Activated T-cell treated with anti-CD3 and anti-CD28 coated beads for 48 hours (primary cell): ENCODE results near the gene IGSF5.
"Not testable (repeated sequence)": the region's sequence is repeated elsewhere in the genome, so short reads cannot be mapped to it uniquely, and the experiment has no call there.

ENCODE experiments used
- DNase-seq: peaks from one replicate; pipeline ENCODE4 v3.0.0-alpha.2; 2020; ENCODE audit warnings: low read depth

The IGSF5 gene

DNA sequence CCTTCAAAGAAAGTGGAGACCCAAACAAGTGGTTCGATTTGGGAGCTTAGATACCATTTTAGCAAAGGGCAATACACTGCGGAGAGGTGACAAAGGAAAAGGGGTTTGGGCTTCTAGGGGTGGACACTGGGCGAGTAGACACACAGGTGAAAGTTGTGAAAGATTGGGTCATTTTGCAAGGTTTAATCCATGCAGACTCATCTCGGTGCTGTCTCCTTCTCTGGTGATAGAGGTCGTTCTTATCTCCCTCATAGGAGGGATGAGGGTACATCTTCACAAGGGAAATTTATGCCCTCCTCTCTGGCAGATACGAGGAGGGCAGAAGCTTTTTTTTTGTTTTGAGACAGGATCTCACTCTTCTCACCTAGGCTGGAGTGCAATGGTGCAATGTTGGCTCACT lies 6.4 kb upstream of the IGSF5 start:
- DNase-seq = no peak

DNA sequence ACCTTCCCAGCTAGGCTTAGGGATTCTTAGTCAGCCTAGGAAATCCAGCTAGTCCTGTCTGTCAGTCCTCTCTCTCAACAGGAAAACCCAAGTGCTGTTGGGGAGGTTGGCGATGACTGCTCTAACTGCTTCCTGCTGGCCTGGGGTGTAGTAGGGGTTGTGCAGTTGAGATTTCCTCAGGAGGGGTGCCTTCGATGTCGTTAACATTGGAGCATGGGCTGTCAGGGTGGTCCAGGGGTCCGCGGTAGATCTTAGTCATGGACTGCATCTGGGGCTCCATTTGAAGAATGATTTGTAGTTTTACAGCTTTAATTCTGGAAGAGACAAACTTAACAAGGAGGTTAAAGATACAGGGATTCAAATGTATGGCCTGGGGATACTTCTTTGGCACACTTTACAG lies 5.5 kb upstream of the IGSF5 start:
- not testable (repeated sequence) for DNase-seq

DNA sequence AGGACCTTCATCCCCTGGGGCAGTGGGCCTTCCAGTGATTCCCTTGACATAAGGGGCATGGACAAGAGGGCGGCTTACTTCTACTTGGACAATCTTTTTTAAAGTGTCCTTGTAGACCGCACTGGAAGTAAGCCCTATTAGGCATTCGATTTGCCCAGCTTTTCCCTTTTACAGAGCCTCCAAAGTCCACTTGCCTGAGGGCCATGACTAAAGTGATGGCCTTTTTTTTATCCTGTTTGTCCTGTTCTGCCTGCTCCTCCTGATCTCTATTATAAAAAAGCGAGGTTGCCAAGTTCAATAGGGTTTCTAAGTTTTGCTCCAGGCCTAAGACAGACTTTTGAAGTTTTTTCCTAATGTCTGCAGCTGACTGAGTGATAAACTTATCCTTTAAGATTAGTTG lies 2.4 kb upstream of the IGSF5 start:
- not testable (repeated sequence) for DNase-seq

DNA sequence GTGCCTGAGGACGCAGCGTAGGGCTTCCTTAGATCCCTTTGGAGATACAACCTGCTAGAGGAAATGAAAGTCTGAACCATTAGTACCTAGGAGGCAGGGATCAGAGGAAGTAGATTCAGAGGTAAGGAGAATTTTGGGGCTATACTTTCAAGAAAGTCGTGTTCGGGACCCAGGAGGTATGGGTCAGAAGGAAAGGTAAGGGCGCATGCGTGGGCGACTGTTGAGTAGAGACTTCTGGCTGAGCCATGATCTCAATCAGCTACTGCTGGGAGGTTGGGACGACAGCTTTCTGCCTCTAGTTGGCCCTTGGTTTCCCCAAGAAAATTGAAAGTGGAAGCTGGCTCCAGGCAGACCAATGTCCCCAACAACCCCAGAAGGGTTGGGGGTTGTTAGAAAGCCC lies 349 bp downstream of the IGSF5 start:
- DNase-seq = not testable (repeated sequence)

DNA sequence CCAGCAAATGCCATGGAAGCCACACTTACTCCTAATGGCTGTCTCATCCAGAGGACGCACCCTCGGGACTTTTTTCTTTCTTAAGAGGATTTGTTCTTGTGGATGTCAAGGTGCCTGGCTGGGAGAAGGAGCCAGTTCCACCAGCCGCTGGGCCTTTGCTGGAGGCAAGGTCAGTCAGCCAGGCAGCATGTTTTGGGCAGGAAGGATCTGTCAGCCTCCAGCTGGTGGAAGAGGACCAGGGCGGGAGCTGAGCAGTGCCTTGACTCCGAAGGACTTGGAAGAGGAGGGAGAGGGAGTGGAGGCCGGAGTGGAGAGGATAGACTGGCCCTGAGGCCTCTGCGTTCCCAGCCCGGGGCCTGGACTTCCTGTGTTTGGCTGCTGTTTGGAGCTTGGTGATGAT lies 5.7 kb downstream of the IGSF5 start:
- no peak for DNase-seq

DNA sequence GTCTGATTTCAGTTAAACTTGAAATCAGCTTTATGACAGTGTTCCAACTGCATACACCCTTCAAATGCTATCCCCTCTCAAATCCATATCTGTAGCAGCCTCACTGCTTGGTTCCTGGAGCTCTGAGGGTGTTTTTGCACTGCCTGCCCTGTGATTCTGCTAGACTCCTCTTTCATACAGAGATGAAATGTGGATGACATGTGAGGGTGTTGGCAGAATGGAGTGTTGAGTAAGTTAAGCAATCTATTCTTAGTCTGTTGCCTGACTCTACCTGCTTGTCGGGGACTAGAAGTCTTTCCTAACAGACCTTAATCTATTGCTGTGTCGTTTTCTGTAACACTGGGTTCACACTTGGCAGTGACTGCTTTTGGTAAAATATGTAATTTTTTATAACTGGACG lies 9.8 kb downstream of the IGSF5 start:
- no peak for DNase-seq

DNA sequence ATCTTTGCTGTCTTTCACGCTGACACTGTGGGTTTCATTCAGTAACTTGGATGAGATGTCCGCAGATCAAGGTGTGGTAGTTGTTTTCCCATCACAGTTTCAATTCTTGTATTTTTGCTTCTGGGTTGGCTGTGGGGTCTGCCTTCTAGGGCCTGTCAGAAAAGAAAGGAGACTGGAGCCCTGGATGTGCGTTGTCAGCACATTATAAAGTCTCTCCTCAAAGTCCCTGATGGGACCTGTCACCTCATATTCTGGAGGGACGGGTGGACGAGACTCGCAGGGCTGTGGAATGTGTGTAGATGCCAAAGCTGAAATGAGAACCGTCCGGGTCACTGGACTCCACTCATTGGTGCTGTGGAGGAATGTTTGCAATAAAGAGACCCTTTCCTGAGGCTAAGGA lies 11.3 kb downstream of the IGSF5 start:
- no peak for DNase-seq

DNA sequence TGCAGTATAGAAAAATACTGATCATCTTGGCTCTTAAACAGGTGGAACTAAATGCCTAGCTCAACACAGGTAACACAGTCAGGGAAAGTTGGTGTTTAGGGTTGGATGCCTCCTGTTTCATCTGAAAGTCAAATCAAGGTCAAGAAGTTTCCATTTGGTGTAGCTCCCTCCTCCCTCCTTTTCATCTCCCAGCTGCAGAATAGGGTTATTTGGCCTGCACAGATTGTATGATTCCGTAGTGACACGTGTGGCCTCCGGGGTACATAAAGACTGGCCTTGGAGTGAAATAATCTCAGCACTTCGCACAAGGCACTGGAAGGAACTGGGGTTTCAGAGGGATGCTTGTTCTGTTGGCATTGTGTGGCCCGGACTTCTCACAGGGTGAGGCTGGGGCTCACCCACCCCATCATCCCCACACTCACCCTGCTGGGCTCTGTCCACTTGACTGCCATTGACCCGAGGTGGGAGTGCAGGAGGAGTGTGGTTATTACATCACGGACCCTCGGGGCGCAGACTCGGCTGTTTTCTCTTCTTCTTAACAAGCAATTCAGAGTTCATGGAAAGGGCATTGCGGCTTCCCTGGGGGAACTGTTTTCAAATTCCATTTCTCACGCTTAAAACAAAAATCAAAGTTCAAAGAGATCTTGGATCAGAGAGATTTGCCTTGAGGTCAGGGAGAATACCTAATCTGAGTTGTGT lies 18.4 kb downstream of the IGSF5 start:
- DNase-seq = no peak

DNA sequence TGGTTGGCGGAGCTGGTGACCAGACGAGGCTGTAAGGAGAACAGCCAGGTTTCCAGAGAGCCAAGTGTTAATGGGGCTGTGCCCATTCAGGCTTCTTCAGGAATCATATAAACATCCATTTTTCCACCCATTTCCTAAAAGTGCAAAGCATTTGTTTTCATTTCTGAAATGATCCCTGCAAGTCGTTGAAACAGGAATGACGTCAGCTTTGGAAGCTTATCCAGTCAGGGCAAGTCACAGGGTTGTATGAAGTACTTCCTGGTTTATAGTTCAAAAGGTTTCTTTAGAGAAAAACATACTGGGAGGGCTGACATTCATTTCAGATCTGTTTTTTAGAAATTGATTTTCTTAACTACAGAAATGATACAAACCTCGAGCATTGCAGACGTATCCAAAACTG lies 29.2 kb downstream of the IGSF5 start:
- DNase-seq = no peak

DNA sequence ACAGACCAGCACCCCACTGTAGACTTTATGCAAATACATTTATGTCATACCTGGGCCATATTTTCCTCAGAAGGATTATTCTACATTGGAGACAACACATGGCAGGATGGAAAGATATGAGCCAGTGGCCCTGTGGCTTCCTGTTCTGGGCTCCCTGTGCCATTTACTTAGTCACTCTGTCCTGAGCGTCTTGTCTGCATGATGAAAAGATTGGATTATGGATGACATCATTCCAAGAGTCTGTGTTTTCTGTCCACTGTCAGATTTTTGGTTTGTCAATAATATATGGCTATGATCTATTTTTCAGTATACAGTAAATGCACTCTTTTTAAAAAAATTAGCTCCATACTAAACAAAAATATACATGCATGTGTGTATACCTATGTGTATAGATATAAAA lies 30.8 kb downstream of the IGSF5 start:
- DNase-seq = no peak

DNA sequence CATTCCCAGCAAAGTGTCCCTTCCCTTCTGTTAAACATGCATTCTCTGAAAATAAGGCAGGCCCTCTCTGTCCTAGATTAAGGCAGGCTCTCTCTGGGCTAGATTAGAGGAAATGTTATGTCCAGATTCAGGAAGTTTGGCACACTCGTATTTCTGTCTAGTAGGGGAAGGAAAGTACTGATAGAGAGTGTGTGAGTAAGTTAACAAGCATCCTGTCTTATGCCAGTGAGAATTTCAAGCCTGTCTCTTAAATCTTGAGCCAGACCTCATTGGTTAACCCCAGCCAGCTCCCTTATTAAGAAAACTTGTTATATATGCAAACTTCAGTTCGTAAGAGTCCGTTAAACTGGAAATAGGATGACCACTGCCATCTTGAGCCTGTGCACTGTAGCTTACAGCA lies 31.6 kb downstream of the IGSF5 start:
- DNase-seq = no peak

DNA sequence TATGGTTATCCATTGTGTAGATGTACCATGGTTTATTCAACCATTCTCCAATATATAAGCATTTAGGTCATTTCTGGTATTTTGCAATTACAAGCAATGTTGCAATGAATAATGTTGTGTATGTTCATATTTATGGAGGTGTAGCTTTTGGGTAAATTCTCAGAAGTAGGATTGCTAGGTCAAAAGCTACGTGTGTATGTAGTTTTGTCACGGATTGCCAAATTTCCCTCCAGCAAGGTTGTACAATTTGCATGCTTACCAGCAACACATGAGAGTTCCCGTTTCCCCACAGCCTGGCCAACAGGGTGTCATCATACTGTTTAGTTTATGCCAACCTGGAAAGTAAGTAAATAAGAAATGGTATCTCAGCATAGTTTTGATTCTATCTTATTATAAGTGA lies 36.3 kb downstream of the IGSF5 start:
- DNase-seq = no peak

DNA sequence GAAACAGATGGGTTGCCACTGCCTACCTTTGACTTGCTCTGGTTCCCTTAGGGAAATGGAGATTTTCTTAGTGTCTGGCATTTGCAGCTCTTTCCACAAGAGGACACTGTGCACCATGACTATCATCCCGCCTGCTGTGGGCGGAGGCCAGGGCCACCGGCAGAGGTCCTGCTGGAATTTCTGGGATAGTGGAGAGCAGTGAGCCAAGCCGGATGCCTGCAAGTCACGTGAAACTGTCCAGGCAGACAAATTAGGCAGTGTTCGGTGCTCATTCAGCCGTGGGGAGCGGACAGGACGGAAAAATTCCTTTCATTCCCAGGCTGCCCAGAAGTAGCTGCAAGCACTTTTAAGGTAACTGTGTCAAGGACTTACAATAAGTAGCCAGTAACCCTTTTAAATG lies 43.4 kb downstream of the IGSF5 start:
- no peak for DNase-seq

DNA sequence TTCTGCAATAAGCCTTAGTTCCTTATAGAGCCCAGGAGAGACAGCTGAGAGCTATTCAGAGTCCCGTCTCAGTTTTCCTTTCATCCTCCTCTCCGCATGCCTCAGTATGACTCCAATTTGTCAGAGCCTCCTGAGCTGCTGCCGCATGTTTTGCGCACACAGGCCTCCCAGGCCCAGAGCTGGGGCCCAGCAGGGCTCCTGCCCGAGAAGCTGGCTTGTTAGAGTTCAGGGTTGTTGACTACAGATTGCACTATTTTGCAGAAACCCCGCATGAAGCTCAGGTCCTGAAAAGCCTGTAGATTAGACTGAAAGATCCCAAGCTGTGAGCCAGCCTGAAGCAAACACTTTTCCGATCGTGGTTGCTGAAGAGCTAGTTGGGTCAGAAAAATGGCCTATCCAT lies 51.5 kb downstream of the IGSF5 start:
- DNase-seq = no peak

DNA sequence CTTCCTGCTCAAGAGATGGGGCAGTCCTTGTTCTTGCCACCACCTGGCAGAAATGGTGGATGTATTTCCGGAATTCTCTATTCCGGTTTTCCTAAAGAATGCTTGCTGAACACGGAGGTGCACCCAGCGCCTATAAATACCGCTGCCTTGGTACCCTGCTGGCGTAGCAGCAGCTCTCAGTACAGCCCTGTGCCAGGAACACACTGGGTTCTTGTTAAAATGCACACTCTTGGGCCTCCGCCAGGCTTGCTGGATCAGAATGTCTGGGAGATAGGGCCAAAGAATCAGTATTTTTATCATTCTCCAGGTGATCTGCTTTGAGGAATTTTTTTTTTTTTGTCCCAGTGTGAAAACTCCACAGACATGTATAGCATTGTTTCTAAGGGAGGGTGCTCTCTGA lies 54.2 kb downstream of the IGSF5 start:
- DNase-seq = no peak

DNA sequence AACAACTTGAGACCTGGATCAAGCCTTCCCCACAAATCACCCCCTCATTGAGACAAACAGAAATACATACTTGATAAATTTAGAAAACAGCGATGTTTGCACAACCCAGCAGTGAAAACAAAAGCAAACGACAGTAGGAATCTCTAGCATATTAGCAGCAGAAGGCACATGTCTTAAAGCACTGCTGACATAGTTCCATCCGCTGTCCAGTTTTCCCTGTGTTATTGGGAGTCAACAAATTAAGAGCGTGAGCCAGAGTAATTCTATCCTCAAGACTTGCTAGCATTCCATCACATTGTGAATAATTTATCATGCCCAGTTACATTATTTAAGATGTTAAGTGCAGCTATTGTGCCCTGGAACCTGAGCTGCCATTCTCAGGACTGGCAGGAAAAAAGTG lies 55.3 kb downstream of the IGSF5 start:
- no peak for DNase-seq

DNA sequence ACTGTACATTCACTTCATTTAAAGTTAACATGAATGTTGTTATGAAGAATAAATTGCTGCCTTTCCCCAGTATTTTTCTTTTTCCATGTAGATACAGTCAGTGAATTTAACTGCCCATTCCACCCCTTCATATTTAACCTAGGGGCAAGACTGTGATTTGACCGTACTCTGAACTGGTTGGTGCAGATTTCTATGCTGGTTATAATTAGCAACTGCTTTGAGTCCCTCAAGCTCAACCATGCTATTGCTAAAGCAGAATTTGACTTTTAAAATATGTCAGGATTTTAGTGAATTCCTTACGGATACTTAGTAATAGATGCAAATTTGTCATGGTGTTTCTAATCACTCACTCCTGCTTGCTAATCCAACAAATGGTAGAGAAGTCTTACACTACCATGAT lies 57.2 kb downstream of the IGSF5 start:
- DNase-seq = no peak

DNA sequence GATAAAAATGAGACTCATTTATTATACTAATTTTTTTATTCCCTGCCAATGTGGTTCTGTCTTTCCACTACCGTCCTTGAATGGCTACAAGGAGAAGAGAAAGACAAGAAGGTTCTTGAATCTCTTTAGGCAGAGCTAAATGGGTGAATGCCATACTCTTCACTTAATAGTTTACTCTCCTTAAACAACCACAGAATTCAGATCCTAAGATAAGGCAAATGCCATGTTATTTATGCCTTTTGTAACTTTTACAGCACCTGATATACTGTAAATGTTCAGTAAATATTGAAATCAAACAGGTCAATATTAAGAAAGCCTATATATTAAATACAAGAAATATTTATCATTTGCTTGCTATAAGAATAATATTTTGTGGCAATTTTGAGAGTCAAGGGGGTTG lies 58.4 kb downstream of the IGSF5 start:
- no peak for DNase-seq

DNA sequence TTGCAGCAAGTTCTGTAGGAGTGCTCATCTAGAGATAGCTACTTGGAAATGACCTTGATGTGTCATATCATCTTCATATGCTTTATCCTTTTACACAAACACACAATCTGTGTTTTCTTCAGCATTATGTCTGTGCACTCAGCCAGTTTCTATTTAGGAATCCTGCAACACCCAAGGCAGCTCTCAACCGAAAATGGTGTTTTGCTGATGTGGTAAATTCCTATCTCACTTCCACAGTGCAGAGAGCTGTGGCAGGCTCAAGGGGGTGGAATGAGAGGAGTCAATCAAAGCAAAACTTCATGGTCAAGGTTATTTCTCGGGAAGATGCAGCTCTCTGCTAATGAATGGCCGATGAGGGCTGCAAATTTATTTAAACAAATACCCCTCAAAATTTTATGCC lies 59.3 kb downstream of the IGSF5 start:
- DNase-seq = no peak

DNA sequence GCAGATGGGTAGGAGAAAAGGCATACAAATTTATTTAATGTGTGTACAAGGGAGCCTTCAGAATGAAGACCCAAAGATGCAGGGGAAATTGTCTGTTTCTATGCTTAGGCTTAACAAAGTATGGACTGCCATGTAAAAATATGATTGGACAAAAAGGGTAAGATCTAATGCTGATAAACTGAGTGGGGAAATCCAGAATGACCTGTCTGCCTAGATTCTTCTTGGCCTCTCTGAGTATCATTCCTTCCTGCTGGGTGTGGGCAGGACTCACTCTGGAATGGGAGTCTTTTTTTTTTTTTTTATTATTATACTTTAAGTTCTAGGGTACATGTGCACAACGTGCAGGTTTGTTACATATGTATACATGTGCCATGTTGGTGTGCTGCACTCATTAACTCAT lies 61.0 kb downstream of the IGSF5 start:
- no peak for DNase-seq

DNA sequence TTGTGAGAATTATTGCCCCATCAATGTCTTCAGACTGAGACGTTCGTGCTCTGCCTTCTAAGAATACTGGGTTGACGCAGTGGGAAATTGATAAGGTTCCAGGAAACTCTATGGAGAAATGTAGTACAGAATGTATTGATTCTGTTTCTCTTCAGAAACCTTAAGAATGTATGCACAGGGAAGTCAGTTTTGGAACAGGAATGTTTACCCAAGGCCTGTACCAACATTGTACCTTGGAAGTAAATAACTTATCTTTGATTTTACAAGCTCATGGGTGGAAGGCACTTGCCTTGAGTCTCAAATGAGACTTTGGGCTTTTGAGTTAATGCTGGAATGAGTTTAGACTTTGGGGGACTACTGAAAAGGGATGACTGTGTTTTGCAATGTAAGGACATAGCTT lies 62.8 kb downstream of the IGSF5 start:
- no peak for DNase-seq

DNA sequence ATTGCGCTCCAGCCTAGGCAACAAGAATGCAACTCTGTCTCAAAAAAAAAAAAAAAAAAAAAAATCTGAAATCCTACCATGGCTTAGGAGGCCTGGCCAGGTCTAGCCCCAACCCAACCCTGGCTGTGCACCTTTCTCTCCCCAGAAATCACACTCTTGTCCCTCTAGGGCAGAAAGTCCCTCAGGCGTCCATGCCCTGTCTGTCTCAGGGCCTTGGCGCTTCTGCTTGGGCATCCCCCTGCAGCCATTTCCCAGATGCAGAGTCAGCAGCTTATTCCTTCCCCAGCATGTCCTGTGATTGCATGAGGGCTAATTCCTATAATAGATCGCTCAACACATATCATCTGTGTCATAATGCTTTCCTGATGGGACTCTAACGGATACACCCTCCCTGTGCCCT lies 65.0 kb downstream of the IGSF5 start:
- DNase-seq = no peak

DNA sequence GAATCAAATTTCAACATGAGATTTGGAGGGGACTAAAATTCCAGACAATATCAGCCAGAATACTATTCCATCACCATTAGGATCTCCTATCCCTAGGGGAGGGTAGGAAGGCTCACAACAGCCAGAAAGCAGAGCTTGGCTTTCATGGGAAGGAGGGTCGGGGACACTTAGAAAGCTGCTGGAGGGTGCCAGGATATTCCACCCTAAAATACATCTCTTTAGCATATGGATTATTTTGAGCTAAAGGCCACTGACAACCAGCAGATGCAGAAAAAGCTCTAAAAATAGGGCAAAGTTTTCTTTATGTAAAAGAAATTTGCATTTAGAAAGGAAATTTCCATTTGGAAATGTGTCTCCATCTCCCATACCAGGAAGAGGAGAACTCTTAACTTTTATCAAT lies 68.0 kb downstream of the IGSF5 start:
- no peak for DNase-seq

DNA sequence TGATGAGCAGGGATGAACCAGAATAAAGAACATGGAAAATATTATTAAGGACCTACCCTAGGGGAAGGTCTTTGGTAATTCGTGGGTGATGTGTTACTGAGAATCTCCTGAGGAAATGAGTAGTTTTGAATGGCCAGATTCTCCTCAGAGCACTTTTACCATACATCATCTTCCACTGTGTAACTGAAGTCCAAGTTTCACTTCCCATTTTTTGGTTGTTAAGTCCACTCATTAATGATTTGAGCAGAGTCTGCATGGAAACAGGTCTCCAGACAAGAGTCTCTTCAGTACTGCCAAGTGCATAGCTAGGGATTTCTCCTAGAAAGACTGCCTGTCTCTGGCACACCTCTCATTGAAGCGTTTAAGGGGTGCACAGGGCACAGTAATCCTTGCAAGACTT lies 73.6 kb downstream of the IGSF5 start:
- no peak for DNase-seq

DNA sequence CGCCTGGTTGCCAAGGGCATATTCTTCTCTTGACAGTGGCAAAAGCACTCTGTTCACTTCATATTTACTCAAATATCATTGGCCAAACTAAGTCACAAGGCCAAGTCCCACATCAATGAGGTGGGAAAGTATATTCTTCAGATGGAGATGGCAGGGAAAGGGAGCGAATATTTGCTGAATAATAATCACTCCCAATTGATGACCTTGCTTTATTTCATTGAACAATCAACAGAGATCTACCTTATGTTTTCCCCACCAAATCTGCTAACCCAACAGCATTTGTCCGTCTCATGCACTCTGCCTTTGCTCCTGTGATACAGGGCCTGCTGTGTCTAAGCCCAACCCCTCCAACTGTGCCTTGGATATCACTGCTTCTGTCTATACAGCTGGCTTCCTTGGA lies 77.1 kb downstream of the IGSF5 start:
- no peak for DNase-seq
